GM23338 (cell line): ENCODE results near the gene FLRT2. TPM values are rescaled to one million over a fixed set of nuclear protein-coding genes. Genes with fewer than 3 reads are reported as not detected.

Source experiments
- ATAC-seq: fragments of 200-7000 bp; cut with Tn5 transposase; 3 replicates; pipeline ENCODE4 v1.9.1; 2020
- DNase-seq: peaks from one replicate; pipeline ENCODE4 v3.0.0-alpha.2; 2015; ENCODE audit warnings: low spot score
- H2AFZ ChIP-seq: fragments of 200-600 bp; sonication (generic); 2 replicates; pipeline ENCODE4 v1.8.0; 2016; ENCODE audit warnings: antibody characterized with exemption, mild to moderate bottlenecking, moderate library complexity
- H3F3A ChIP-seq: fragments of 200-600 bp; sonication (generic); replicated peaks from 2 replicates; pipeline ENCODE4 v1.8.0; 2017; ENCODE audit warnings: antibody characterized with exemption, mixed run types, low read depth
- H3K27ac ChIP-seq: fragments of 200-600 bp; sonication (generic); 2 replicates; pipeline ENCODE4 v1.6.1; 2016; ENCODE audit warnings: low read depth
- H3K27me3 ChIP-seq: fragments of 200-600 bp; sonication (generic); 2 replicates; pipeline ENCODE4 v1.8.0; 2016; ENCODE audit warnings: mild to moderate bottlenecking, mixed run types, moderate library complexity; ENCODE audit not compliant: insufficient read depth
- H3K36me3 ChIP-seq: fragments of 200-600 bp; sonication (generic); 2 replicates; pipeline ENCODE4 v1.8.0; 2016; ENCODE audit warnings: mild to moderate bottlenecking; ENCODE audit not compliant: insufficient read depth
- H3K4me1 ChIP-seq: fragments of 200-600 bp; sonication (generic); 2 replicates; pipeline ENCODE4 v1.8.0; 2016; ENCODE audit warnings: mild to moderate bottlenecking, moderate library complexity; ENCODE audit not compliant: insufficient read depth
- H3K4me2 ChIP-seq: fragments of 200-600 bp; sonication (generic); 2 replicates; pipeline ENCODE4 v1.7.1; 2017; ENCODE audit warnings: mixed run types
- H3K4me3 ChIP-seq: fragments of 200-600 bp; sonication (generic); 2 replicates; pipeline ENCODE4 v1.6.1; 2016; ENCODE audit warnings: mixed run types
- H3K79me2 ChIP-seq: fragments of 200-600 bp; sonication (generic); replicated peaks from 2 replicates; pipeline ENCODE4 v1.8.0; 2017; ENCODE audit warnings: mild to moderate bottlenecking; ENCODE audit not compliant: insufficient read depth
- H3K9me2 ChIP-seq: fragments of 200-600 bp; sonication (generic); 2 replicates; pipeline ENCODE4 v1.8.0; 2017; ENCODE audit not compliant: insufficient read depth
- H4K20me1 ChIP-seq: fragments of 200-600 bp; sonication (generic); replicated peaks from 2 replicates; pipeline ENCODE4 v1.8.0; 2017; ENCODE audit warnings: mild to moderate bottlenecking; ENCODE audit not compliant: insufficient read depth
- H3K27ac Mint-ChIP-seq: 2 replicates; pipeline ENCODE4 v1.8.0; 2020; ENCODE audit warnings: inconsistent platforms, mild to moderate bottlenecking, moderate library complexity, mixed read lengths
- H3K27me3 Mint-ChIP-seq: 3 replicates; pipeline ENCODE4 v1.8.0; 2022; ENCODE audit warnings: low read depth, mild to moderate bottlenecking, moderate library complexity, mixed read lengths, inconsistent platforms; ENCODE audit not compliant: insufficient read depth, poor library complexity
- H3K36me3 Mint-ChIP-seq: 3 replicates; pipeline ENCODE4 v1.8.0; 2021; ENCODE audit warnings: low read depth, mild to moderate bottlenecking, inconsistent platforms, moderate library complexity, mixed read lengths
- H3K4me1 Mint-ChIP-seq: 3 replicates; pipeline ENCODE4 v1.8.0; 2020; ENCODE audit warnings: mild to moderate bottlenecking, inconsistent platforms, mixed read lengths
- H3K4me3 Mint-ChIP-seq: 3 replicates; pipeline ENCODE4 v1.8.0; 2021; ENCODE audit warnings: moderate library complexity, mild to moderate bottlenecking, inconsistent platforms, mixed read lengths
- H3K9me3 Mint-ChIP-seq: 3 replicates; pipeline ENCODE4 v1.8.0; 2020; ENCODE audit warnings: moderate library complexity, mild to moderate bottlenecking, inconsistent platforms, mixed read lengths
- CREB1 ChIP-seq: fragments of 250-450 bp; sonication (Bioruptor Pico); IDR thresholded peaks from 2 replicates; pipeline ENCODE4 v1.5.0; 2020; ENCODE audit warnings: low read depth, mild to moderate bottlenecking, moderate library complexity
- CTCF ChIP-seq, 2 experiments: fragments of 200-600 bp in 1 of 2; sonication (generic) in 1 of 2; conservative IDR thresholded peaks; 2 replicates each; pipeline versions ENCODE4 v1.5.1 to v1.6.1; 2016 to 2017; ENCODE audit warnings: antibody characterized with exemption in 2 of 2, low read depth in 2 of 2, mild to moderate bottlenecking in 2 of 2, moderate library complexity in 1 of 2
- EZH2 ChIP-seq: fragments of 200-600 bp; sonication (generic); IDR thresholded peaks from one replicate; pipeline ENCODE4 v1.8.0; 2017; ENCODE audit warnings: antibody characterized with exemption, mild to moderate bottlenecking, low read depth; ENCODE audit not compliant: unreplicated experiment
- EZH2phosphoT487 ChIP-seq: fragments of 200-600 bp; sonication (generic); IDR thresholded peaks from one replicate; pipeline ENCODE4 v1.8.1; 2018; ENCODE audit warnings: antibody characterized with exemption; ENCODE audit not compliant: unreplicated experiment
- JUNB ChIP-seq: IDR thresholded peaks from one replicate; pipeline ENCODE4 v1.6.1; 2016; ENCODE audit warnings: antibody characterized with exemption; ENCODE audit not compliant: unreplicated experiment
- NANOG ChIP-seq: IDR thresholded peaks from 2 replicates; pipeline ENCODE4 v1.6.1; 2016; ENCODE audit warnings: antibody characterized with exemption, borderline replicate concordance
- POLR2AphosphoS5 ChIP-seq: IDR thresholded peaks from 2 replicates; pipeline ENCODE4 v1.6.1; 2016; ENCODE audit warnings: antibody characterized with exemption, low read depth
- STAT1 ChIP-seq: IDR thresholded peaks from one replicate; pipeline ENCODE4 v1.6.1; 2016; ENCODE audit warnings: antibody characterized with exemption; ENCODE audit not compliant: unreplicated experiment
- ZNF114 ChIP-seq: fragments of 250-450 bp; sonication (Bioruptor Pico); IDR thresholded peaks from 2 replicates; pipeline ENCODE4 v1.5.0; 2020; ENCODE audit warnings: mild to moderate bottlenecking, moderate library complexity
- ZNF331 ChIP-seq: fragments of 250-450 bp; sonication (Bioruptor Pico); IDR thresholded peaks from 2 replicates; pipeline ENCODE4 v1.5.0; 2020; ENCODE audit warnings: low read depth, mild to moderate bottlenecking, moderate library complexity
- polyA plus RNA-seq: library from polyadenylated mRNA; unstranded; fragments of >200 nt; fragmentation: Nextera tagmentation; extraction: Ambion mirVana; gene quantifications from 2 replicates; pipeline ENCODE4 v1.2.1, GENCODE V29; 2016
- total RNA-seq: library from RNA; depleted of rRNA; stranded (reverse); fragments of >200 nt; shearing (Covaris generic); gene quantifications from 2 replicates; pipeline ENCODE4 v1.2.3, GENCODE V29; 2014
- TF ChIP-seq, protein P1 (sequence below): IDR thresholded peaks from 2 replicates; pipeline ENCODE4 v1.6.1; 2016; ENCODE audit warnings: antibody characterized with exemption
- TF ChIP-seq, protein P2 (sequence below): IDR thresholded peaks from one replicate; pipeline ENCODE4 v1.6.1; 2018; ENCODE audit warnings: antibody characterized with exemption; ENCODE audit not compliant: unreplicated experiment

Gene FLRT2
- total and polyA plus RNA-seq, 2 experiments from 2014 or later: 4.3 to 7.4 TPM

DNA sequence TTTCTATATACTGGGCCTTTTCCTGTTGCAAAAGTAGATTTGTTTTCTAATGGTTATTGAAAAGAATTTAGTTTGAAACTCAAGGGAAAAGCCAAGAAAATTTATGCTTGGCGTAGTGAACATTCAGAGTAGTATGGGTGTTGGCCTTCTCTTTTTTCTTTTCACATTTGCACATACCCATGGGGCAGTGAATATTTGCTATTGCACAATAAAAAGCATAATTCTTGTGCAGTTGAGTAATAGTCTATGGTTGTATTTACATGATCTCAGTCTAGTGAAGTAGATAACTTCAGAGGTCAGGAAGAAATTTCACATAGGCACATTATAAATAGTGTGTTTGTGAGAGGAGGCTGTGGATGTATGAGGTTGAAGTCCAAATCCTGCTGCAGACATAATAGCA lies 158.1 kb downstream of the FLRT2 start:
- Histone ChIP-seq H3K27me3 (no peaks in the 10 kb centered on the region), H3K4me2 (no peak overlapping the region), H3K4me3 (no peak overlapping the region), H4K20me1 (no peaks in the 10 kb centered on the region), H3K27ac (no peak overlapping the region), H3F3A (no peaks in the 10 kb centered on the region), H2AFZ (no peak overlapping the region), H3K79me2 (no peaks in the 10 kb centered on the region), H3K9me2 (peaks cover 7% of the 10 kb centered on the region), H3K4me1 (no peaks in the 10 kb centered on the region), H3K36me3 (no peaks in the 10 kb centered on the region)
- H3K9me3 Mint-ChIP-seq: peaks cover 6% of the 10 kb centered on the region; the same call in 1 of the 3 replicates
- H3K4me1 Mint-ChIP-seq: no peaks in the 10 kb centered on the region
- no peak overlapping the region for H3K27ac Mint-ChIP-seq
- no peak for ATAC-seq
- no peaks in the 10 kb centered on the region for H3K36me3 Mint-ChIP-seq
- H3K4me3 Mint-ChIP-seq: no peak overlapping the region
- no peak for TF ChIP-seq EZH2phosphoT487
- no peak for TF ChIP-seq POLR2AphosphoS5
- TF ChIP-seq, protein P1, sequence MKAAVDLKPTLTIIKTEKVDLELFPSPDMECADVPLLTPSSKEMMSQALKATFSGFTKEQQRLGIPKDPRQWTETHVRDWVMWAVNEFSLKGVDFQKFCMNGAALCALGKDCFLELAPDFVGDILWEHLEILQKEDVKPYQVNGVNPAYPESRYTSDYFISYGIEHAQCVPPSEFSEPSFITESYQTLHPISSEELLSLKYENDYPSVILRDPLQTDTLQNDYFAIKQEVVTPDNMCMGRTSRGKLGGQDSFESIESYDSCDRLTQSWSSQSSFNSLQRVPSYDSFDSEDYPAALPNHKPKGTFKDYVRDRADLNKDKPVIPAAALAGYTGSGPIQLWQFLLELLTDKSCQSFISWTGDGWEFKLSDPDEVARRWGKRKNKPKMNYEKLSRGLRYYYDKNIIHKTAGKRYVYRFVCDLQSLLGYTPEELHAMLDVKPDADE: no peak
- TF ChIP-seq NANOG: no peak
- no peak for TF ChIP-seq CTCF (conservative IDR thresholded peaks at IDR 0.05; ENCODE audit: low read depth in 2 of 2)
- no peak for TF ChIP-seq CREB1 (CRISPR knock-in tag)
- TF ChIP-seq JUNB: no peak
- no peak for TF ChIP-seq ZNF114 (CRISPR knock-in tag)
- TF ChIP-seq STAT1: no peak
- DNase-seq: no peak
- H3K27me3 Mint-ChIP-seq: no peaks in the 10 kb centered on the region

DNA sequence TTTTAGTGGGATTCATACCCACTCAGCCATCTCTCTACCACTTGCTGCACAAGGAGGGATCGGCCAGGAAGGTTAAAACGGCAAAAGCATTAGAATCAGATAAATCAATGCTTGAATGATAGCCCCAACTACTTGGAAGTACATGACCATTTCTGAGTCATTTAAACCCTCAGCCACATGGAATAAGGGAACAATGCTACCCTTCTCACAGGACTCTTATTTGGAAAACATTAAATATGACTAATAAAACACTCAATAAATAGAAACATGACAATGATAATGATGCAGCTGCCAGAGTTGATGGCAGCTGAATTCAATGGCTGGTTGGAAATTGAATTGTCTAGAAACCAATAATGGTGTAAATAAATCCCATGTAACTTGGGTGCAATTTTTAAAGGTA lies 165.4 kb downstream of the FLRT2 start:
- Histone ChIP-seq H3K9me2 (peaks cover 7% of the 10 kb centered on the region), H3F3A (no peaks in the 10 kb centered on the region), H3K4me3 (no peak overlapping the region), H3K4me1 (no peaks in the 10 kb centered on the region), H4K20me1 (no peaks in the 10 kb centered on the region), H3K27me3 (no peaks in the 10 kb centered on the region), H3K36me3 (no peaks in the 10 kb centered on the region), H3K79me2 (no peaks in the 10 kb centered on the region), H3K4me2 (no peak overlapping the region), H2AFZ (no peak overlapping the region), H3K27ac (no peak overlapping the region)
- peaks cover 6% of the 10 kb centered on the region; the same call in 1 of the 3 replicates for H3K9me3 Mint-ChIP-seq
- H3K4me1 Mint-ChIP-seq: no peaks in the 10 kb centered on the region
- H3K4me3 Mint-ChIP-seq: no peak overlapping the region
- ATAC-seq: no peak
- H3K36me3 Mint-ChIP-seq: no peaks in the 10 kb centered on the region
- no peak overlapping the region for H3K27ac Mint-ChIP-seq
- DNase-seq: no peak
- H3K27me3 Mint-ChIP-seq: no peaks in the 10 kb centered on the region
- no peak for TF ChIP-seq EZH2
- no peak for TF ChIP-seq ZNF114 (CRISPR knock-in tag)
- TF ChIP-seq POLR2AphosphoS5: no peak
- no peak for TF ChIP-seq CREB1 (CRISPR knock-in tag)
- TF ChIP-seq NANOG: no peak
- no peak for TF ChIP-seq JUNB
- TF ChIP-seq, protein P2, sequence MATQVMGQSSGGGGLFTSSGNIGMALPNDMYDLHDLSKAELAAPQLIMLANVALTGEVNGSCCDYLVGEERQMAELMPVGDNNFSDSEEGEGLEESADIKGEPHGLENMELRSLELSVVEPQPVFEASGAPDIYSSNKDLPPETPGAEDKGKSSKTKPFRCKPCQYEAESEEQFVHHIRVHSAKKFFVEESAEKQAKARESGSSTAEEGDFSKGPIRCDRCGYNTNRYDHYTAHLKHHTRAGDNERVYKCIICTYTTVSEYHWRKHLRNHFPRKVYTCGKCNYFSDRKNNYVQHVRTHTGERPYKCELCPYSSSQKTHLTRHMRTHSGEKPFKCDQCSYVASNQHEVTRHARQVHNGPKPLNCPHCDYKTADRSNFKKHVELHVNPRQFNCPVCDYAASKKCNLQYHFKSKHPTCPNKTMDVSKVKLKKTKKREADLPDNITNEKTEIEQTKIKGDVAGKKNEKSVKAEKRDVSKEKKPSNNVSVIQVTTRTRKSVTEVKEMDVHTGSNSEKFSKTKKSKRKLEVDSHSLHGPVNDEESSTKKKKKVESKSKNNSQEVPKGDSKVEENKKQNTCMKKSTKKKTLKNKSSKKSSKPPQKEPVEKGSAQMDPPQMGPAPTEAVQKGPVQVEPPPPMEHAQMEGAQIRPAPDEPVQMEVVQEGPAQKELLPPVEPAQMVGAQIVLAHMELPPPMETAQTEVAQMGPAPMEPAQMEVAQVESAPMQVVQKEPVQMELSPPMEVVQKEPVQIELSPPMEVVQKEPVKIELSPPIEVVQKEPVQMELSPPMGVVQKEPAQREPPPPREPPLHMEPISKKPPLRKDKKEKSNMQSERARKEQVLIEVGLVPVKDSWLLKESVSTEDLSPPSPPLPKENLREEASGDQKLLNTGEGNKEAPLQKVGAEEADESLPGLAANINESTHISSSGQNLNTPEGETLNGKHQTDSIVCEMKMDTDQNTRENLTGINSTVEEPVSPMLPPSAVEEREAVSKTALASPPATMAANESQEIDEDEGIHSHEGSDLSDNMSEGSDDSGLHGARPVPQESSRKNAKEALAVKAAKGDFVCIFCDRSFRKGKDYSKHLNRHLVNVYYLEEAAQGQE: no peak
- TF ChIP-seq CTCF (conservative IDR thresholded peaks at IDR 0.05; ENCODE audit: low read depth in 2 of 2): no peak
- TF ChIP-seq, protein P1: no peak
- no peak for TF ChIP-seq STAT1
- no peak for TF ChIP-seq ZNF331 (CRISPR knock-in tag)
- no peak for TF ChIP-seq EZH2phosphoT487
